Right kidney (tissue), 1 donor: Measurements from ENCODE around the gene DPCD.

Experiments used
- DNase-seq: peaks from one replicate; pipeline ENCODE4 v3.0.0-alpha.2; 2016

Gene DPCD

GRCh38 chr10:101566333-101567164, 21.6 kb upstream of the DPCD start:
- peak; percentile 44 for DNase-seq

GRCh38 chr10:101567165-101568006, 20.7 kb upstream of the DPCD start:
- DNase-seq: no peak

- no peak for DNase-seq
Measured at GRCh38 chr10:101568054-101568745, 19.9 kb upstream of the DPCD start.

- no peak for DNase-seq
Measured at GRCh38 chr10:101569323-101569621, 18.8 kb upstream of the DPCD start.

GRCh38 chr10:101569622-101570427, 18.3 kb upstream of the DPCD start:
- DNase-seq: peak; percentile 81

GRCh38 chr10:101570428-101571270, 17.5 kb upstream of the DPCD start:
- DNase-seq: no peak

GRCh38 chr10:101571271-101571925, 16.7 kb upstream of the DPCD start:
- no peak for DNase-seq

GRCh38 chr10:101572126-101572525, 16.0 kb upstream of the DPCD start:
- DNase-seq: no peak

- DNase-seq: no peak
Measured at GRCh38 chr10:101572785-101573184, 15.3 kb upstream of the DPCD start.

GRCh38 chr10:101573885-101574753, 14.0 kb upstream of the DPCD start:
- DNase-seq: no peak

- DNase-seq: no peak
Measured at GRCh38 chr10:101575091-101575490, 13.0 kb upstream of the DPCD start.

GRCh38 chr10:101575580-101576210, 12.4 kb upstream of the DPCD start:
- DNase-seq: no peak

- no peak for DNase-seq
Measured at GRCh38 chr10:101576211-101576863, 11.8 kb upstream of the DPCD start.

- no peak for DNase-seq
Measured at GRCh38 chr10:101577121-101577871, 10.8 kb upstream of the DPCD start.

- DNase-seq: no peak
Measured at GRCh38 chr10:101578192-101578591, 9.9 kb upstream of the DPCD start.

- DNase-seq: no peak
Measured at GRCh38 chr10:101578803-101579515, 9.2 kb upstream of the DPCD start.

- DNase-seq: no peak
Measured at GRCh38 chr10:101579516-101579870, 8.6 kb upstream of the DPCD start.
